NCI-H82 treated with DMSO at 0.1 percent for 48 hours (cell line): ENCODE measurements around the gene PLCD1.
"Not testable (repeated sequence)": the region's sequence is repeated elsewhere in the genome, so short reads cannot be mapped to it uniquely, and the experiment has no call there.

Experiments used
- DNase-seq: peaks from one replicate; lab custom pipeline; 2025; ENCODE audit not compliant: unreplicated experiment; lab: John Stamatoyannopoulos, UW

PLCD1 gene

DNA sequence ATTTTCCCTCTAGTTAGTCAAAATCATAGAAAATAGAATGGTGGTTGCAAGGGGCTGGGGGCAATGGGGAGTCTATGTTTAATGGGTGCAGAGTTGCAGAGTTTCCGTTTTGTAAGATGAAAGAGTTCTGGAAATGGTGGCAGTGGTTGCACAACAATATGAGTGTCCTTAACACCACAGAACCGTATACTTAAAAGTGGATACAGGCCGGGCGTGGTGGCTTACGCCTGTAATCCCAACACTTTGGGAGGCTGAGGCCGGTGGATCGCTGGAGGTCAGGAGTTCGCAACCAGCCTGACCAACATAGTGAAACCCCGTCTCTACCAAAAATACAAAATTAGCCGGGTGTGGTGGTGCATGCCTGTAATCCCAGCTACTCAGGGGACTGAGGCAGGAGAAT, 41.1 kb downstream of the PLCD1 start:
- not testable (repeated sequence) for DNase-seq

DNA sequence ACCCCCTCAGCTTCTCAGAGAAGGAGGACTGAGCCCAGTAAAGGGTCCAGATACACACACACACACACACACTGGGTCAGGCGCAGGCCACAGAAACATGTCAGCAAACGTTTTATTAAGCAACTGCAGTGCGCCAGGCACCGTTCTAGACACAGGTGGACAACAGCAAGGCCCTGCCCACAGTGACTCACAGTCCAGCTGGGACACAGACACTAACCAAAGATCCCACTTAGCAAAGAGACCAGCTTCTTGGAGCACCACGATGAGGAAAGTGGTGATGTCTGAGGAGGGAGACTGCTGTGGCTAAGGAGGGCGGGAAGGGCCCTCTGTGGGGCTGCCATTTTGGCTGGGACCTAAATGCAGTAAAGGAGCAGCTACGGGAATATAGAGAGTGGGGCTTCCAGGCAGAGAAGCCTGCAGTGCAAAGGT, 41.7 kb downstream of the PLCD1 start:
- no peak for DNase-seq

DNA sequence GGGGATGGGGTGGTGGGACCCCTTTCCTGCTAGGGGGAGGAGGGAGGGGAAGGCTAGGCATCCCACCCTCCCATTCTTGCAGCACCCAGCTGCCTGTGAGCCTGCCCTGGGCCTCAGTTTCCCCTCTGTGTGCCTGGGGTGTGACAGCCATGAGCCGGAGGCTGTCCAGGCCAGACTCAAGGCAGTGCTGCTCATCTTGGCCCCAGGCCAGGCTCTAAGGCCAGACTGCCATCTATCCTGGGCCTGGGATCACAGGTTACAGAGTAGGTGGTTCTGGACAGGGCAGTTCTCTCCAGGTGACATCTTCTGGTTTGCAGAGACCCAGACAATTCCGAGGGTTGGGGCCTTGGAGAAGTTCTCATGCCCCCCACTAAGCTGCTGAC, 42.1 kb downstream of the PLCD1 start:
- DNase-seq: no peak

DNA sequence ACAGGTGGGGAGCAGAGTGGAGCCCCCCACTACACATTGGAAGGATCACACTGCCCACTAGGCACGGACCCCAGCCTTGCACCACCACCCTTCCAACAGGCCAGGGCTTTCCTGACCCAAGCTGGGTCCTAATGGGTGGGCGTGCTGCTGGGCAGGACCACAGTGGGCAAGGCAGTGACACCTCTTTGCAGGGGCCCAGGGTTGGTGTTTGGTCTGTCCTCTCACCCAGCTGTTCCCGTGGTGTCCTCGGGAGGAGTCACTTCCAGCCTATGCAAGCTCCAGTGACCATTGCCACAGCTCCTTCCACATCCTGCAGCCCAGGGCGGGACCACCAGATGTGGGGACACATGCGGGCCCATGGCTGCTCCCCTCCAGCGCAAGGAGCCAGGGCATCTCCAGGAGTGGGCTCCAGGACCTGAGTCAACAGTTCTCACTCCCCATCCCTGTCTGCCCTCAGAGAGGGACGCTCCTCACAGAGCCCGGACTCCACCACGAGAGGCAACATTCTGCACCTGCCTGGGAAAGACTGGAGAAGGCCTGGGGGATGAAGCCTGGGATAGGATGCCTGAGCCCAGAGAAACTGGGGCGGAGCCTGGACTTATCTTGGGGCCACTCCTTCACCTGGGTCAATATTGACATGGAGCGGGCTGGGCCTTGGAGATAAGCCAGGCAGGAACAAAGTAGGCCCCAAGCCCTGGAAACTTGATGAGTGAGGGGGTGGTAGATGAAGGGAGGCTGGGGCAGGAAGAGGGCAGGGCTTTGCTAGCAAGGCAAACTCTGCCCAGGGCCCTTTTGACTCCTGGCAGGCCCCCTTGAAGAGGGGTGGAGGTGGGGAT, 42.7 kb downstream of the PLCD1 start:
- no peak for DNase-seq

DNA sequence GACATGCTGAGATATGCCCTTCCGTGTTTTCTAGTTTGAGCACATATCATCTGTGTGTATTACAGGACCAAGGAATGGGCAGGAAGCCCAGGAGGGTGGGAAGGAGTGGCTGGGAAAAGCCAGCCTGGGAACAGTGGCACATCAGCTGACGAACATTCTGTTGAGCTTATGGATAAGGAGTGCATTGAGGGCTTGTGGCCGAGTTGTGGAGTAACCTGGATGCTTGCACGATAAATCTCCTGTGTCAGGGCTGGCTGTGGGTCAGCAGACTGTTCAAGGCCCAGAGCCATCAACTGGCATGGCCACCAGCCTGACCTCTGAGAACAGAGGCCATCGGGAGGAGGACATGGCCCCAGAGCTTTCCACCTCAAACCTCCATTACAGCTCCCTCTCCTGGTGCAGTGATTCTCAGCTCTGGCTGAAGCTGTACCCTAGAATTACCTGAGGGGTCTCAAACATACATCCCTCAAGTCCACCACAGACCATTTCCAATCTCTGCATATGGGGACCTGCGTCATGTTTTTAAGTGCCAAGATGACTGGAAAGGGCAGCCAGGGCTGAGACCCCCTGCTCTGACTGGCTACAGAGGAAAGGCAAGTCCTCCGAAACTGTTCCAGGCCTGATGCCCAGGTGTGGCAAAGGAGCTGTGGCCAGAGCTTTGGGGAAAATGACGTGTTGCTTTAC, 43.7 kb downstream of the PLCD1 start:
- DNase-seq: no peak

DNA sequence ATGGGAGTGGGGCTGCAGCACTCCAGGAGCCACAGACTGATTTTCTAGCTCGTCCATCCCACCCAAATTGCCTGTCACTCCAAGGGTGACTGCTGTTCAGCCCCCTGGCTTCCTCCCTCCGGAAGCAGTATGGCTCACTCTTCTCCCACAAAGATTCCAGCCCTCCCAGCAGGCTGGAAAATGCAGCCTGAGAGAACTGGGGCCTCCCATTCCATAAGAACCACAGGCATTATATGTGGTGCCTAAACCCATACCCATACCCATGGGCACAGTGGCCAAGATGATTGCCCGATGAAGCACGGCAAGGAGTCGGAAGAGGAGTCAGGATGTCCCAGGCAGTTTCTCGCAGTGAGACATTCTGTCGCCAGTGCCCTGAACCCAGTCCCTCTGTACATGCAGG, 44.8 kb downstream of the PLCD1 start:
- no peak for DNase-seq

DNA sequence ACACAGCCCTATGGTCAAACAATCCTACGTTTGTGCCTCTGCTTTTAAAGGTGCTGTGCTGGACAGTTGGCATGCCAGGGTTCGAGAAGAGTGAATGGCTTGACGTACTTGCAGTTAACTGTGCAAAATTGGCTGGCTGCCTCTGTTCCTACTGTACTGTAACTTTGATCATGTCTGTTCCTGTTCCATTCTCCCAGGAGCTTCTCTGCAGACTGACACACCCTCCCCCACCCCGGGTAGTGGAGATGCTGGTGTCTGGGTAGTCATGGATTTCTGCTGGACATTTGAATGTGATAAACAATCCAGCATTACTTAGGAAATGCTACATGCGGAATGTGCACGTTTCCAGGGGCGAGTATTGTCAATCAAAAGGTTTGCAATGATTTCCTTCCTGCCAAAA, 45.4 kb downstream of the PLCD1 start:
- DNase-seq: no peak

DNA sequence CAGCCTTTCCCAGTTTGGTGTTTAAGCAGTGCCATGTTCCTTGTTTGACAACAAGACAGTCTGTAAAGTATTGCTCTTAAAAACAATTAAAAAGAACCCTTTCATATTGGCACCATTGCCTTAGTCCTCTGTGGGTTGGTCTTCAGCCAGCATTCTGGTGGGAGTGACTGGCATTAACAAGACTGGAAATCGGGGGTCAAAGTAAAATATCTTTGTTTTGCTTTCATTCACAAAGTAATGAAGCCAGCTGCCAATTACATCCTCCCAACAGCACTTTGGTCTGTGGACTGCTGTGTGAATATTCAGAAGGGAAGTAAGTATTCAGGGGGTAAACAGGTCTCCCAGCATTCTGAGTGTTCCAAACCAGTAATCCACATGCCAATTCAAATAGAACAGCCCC, 47.1 kb downstream of the PLCD1 start:
- no peak for DNase-seq

DNA sequence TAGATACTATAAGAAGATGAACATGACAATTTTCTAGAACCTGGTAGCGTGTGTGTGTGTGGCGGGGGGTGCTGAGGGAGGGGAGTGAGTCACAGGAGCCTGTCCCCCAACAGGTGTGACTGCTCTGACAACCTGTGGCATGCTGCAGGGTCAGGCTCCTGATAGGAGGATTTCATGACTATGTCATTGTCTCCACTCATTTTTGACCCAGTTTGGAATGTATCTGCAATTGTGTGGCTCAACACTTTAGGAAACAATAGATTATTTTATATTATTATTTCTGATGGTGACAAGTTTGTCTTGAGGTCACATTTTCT, 48.1 kb downstream of the PLCD1 start:
- no peak for DNase-seq

DNA sequence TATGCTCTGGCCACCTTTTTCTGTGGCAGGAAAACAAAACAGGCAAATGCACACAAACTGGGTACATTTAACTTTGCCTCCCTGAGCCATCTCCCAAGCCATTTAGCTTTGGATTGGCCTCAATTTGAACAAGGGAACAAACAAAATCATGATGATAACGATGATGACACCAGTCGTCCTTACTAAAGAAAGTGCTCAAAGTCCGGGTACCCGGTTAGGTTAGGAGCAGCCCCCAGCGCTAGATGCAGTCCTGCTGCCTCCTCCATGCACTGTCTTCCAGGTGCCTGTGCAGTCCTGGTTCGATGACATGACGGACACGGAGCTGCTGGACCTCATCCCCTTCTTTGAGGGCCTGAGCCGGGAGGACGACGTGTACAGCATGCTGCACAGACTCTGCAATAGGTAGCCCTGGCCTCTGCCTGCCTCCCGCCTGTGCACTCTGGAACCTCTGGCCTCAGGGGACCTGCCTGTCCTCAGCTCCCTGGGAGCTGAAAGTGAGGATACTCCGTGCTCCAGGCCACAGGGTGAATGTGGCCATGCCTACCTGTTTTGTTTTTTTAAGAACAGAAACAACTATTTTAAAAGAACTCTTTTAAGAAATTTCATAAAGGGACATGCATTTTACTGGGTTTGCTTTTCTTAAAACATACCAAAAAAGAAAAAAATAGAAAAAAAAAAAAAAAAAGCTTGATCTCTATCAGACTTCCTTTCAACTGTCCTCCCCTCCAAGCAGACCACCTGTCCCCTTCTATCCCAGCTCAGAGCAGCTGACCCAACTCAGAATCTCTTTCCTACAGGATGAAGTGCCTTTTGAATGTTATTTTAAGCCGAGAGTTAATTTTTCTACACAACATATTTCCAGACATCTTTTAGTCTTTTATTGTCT, 48.7 kb downstream of the PLCD1 start:
- no peak for DNase-seq

DNA sequence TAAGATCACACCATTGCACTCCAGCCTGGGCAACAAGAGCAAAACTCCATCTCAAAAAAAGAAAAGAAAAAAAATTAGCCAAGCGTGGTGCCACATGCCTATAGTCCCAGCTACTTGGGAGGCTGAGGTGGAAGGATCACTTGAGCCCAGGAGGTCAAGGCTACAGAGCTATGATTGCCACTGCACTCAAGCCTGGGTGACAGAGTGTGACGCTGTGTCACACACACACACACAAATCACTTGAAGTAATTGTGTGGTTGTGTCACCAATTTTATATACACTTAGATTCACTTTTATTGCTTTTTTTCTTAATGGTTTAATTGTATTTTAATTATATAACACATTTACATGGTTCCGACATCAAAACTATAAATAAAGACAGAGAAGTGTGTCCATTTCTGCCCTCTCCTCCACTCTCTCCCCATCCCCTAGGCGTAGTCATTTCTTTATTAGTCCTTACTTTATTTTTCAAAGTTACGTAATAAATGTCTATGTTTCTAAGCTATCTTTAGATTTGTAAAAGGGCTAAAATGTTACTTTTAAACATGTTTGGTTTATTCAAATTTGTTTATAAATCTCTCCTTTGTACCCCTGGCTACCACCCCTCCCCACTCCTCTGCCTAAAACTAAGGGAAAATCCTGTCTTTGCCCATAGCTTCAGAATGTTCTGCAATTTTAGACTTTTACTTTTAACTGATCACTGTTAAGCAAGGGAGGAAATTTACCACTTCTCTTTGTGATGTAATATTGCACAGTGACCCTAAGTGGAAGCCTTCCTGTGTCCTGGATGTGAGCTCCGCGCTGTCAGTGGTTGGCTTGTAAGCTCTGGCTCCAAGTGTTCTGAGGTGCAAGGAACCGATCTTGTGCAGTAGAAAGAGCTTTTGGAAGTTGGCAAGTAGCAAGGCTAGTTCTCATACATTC, 49.6 kb downstream of the PLCD1 start:
- DNase-seq: no peak

DNA sequence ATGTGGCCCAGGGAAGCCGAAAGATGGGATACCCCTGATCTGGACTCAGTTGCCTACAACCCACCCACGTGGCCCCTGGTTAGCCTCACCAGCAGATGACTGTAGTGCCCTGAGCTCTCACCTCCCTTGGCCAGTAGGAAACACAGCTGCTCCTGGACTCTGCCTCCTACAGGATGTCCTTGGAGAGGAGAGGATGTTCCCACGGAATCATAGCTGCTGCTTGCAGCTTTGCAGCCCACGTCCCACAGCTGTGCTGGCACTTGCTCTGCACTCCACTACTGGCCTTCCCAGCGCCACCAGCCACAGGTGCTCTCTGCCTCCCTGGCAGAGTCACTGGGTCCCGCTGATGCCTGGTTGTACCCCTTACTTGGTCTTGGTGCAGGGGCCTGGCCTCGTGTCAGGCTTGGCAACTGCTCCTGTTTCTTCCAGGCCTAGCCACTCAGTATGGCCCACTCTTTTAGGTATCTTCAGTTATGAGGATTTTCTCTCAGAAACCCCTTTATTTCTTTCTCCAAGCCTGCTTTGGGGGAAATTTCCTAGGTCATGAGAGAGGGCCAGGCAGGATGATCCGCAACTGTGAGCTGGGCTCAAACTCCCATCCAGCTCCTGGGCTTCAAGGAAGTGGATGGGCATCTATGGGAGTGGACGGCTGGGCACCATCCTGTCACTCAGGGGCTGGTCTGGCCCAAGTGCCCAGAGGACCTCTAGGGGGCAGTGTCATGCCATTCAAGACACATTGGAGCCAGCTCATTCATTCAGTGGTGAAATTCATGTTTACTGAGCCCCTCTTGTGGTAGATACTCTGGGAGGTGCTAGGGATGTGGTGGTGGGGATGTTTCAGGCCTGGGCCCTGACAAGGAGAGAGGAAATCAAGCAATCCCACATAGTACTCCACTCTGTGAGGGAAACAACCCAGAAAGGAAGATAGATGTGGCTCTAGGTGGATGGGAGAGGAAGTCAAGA, 55.0 kb downstream of the PLCD1 start:
- DNase-seq: peak; percentile 1

DNA sequence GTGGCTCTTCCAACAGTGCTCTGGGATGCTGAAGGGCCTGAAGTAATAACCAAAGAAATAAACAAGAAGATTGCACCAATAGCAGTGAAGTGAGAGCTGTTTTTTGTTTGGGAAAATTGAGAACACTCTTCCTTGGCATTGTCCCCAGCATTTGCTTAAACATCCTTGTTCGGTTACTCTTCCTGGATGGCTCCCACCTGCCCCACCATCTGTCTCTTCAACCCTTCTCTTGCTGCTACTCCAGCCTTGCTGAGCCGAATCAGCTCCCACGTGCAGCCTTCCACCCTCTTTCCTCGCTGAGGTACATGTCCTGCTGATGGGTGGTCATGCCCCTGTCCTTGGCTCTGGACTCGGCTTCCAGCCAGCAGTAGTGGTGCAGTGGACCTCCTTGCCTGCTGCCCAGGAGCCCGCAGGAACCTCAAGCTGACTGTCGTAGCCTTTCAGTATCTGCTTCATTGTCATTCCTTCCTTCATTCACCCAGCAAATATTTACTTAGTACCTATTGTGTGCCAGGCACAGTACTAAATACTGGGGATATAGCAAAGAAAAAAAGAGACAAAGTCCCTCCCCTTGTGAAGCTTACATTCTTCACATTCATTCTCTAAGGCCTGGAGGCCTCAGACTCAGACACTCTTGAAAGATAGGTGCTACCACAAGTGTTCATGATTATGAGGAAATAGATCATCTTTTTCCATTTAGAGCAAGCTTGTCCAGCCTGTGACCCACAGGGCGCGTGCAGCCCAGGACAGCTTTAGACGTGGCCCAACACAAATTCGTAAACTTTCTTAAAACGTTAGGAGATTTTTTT, 56.0 kb downstream of the PLCD1 start:
- DNase-seq: no peak

DNA sequence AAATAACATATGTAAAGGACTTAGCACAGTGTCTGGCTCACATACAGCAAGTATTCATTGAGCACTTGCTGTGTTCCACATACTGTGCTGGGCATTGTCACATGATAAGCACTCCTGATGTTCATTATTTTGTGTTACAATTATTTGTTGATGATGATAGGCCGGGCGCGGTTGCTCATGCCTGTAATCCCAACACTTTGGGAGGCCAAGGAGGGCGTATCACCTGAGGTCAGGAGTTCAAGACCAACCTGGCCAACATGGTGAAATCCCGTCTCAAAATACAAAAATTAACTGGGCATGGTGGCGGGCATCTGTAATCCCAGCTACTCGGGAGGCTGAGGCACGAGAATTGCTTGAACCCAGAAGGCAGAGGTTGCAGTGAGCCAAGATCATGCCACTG, 57.4 kb downstream of the PLCD1 start:
- DNase-seq: not testable (repeated sequence)

DNA sequence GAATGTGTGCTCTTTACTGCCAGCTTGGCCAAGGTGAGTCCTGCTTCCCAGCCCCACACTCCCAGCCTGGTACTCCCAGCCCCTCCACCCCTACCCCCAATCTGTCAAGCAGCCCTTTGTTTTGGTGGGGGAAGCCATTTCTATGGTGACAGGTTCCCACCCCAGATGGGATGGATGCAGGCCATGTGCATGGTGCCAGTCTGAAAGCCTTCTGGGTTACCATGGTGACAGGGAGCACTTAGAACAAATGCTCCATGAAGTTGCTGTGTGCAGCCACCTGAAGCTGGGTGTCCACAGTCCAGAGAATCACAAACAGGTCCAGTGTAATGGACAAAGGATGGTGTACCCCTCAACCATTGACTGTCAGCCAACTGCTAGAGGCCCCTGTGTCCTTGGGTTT, 58.0 kb downstream of the PLCD1 start:
- no peak for DNase-seq

DNA sequence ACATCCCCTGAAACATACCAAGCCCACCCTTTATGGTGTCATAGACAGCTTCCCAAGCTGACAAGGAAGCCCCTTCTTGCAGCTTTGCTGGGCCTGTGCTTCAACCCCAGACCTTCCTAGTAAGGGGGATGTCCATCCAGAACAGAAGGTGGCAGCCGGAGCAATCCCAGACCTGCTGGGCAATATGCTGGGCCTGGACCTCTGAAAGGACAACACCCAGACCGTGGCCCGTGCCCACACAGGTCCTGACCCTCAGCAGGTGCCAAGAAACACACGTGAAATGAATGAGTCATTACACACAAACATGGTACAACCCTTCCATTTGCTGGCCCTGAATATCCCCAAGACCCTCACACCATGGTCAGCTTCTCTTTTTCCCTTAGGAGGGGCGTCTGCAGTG, 58.6 kb downstream of the PLCD1 start:
- DNase-seq: no peak

DNA sequence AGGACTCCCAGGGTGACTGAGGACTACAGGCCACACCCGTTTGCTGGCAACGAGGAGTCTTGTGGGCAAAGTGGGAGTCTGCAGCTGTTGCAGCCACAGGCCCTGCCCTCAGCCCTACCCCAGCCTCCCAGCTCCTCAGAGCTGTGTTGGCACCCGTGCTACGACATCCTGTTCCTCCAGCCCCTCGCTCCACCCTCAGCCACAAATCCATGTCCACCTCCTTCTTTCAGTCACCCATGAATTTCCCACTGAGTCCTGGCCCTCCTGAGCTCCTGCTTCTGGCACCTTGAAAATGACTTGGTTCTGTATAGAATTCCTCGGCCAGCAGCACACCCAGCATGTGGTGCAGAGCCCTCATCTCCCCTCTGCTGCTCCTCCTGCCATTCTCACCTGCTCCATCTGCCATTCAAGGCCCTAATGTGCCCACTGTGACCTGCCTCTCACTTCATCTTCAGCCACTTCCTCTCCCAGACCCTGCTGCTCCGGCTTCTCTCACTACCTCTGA, 59.8 kb downstream of the PLCD1 start:
- DNase-seq: no peak

DNA sequence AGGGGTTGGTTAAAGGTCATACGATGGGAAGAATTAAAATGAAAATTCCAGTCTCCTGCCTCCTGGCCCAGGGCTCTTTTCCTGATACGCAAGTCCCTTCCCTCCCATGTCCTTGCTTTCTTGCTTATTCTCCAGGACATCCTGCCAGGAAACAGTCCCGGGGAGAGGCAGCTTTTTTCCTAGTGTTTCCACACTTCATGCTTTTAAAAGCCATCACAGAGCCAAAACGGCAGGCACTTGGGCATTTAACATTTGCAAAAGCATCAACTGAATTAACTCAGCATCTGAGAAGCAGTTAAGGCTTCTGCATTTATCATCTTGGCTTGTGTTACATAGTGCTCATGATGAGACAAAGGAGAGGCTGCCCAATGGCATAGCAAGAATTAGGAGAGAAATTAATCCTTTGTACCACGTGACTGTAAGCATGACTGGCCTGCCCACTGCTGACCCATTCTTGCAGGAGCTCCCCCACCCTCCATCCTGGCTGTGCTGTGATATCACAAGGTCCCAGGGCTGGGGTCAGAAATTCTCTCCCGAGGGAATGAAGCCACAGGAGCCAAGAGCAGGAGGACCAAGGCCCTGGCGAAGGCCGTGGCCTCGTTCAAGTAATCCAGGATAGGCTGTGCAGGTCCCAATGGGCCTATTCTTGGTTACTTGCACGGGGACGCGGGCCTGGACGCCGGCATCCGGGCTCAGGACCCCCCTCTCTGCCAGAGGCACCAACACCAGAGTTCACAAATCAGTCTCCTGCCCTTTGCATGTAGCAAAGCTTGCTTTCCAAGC, 60.4 kb downstream of the PLCD1 start:
- no peak for DNase-seq
